ENCODE data around the gene NECTIN2. TPM values are rescaled to one million over a fixed set of nuclear protein-coding genes. Genes with fewer than 3 reads are reported as not detected.
"Not testable (repeated sequence)": the region's sequence is repeated elsewhere in the genome, so short reads cannot be mapped to it uniquely, and the experiment has no call there.

Gene NECTIN2
- total and polyA plus RNA-seq, 4 donors, result 29.8 to 85.0 (median 70.8) TPM

GRCh38 chr19:44903602-44904425 is 57.7 kb downstream of the NECTIN2 start:
- Histone ChIP-seq H3K27me3 (ENCODE audit: control insufficient read depth, insufficient read depth, low read length) (peaks cover 14% of the 10 kb centered on the region), H3K4me1 (ENCODE audit: control insufficient read depth, insufficient read depth, low read length) (peaks cover 44% of the 10 kb centered on the region), H3K27ac (ENCODE audit: low read depth, low read length) (peak overlapping the region; percentile 64), H3K9me3 (ENCODE audit: control insufficient read depth, insufficient read depth, low read length) (no peaks in the 10 kb centered on the region), H3K36me3 (ENCODE audit: control insufficient read depth, insufficient read depth, low read length) (peaks cover 59% of the 10 kb centered on the region), H3K4me3 (ENCODE audit: low read depth, low read length) (no peak overlapping the region)
- peak in 2 of 6 donors; percentile 78 to 79 for DNase-seq (ENCODE audit: low read depth in 4 of 6, low spot score in 6 of 6)
- 19% methylated on average over 21 of the region's 24 CpGs for WGBS (ENCODE audit: insufficient coverage)

GRCh38 chr19:44904426-44904994 is 58.4 kb downstream of the NECTIN2 start:
- H3K4me3 ChIP-seq (ENCODE audit: low read depth, low read length), result no peak overlapping the region
- H3K36me3 ChIP-seq (ENCODE audit: control insufficient read depth, insufficient read depth, low read length), result peaks cover 59% of the 10 kb centered on the region
- peaks cover 44% of the 10 kb centered on the region for H3K4me1 ChIP-seq (ENCODE audit: control insufficient read depth, insufficient read depth, low read length)
- WGBS (ENCODE audit: insufficient coverage), result 83% methylated on average over 9 of the region's 12 CpGs
- H3K27me3 ChIP-seq (ENCODE audit: control insufficient read depth, insufficient read depth, low read length), result peaks cover 14% of the 10 kb centered on the region
- H3K27ac ChIP-seq (ENCODE audit: low read depth, low read length), result peak overlapping the region; percentile 64
- DNase-seq (ENCODE audit: low read depth in 4 of 6, low spot score in 6 of 6), result no peak
- H3K9me3 ChIP-seq (ENCODE audit: control insufficient read depth, insufficient read depth, low read length), result no peaks in the 10 kb centered on the region

- H3K4me3 ChIP-seq (ENCODE audit: low read depth, low read length), result peak within 1 kb of the TSS; percentile 63
- peaks cover 14% of the 10 kb centered on the region for H3K27me3 ChIP-seq (ENCODE audit: control insufficient read depth, insufficient read depth, low read length)
- 0% methylated on average over 13 of the region's 20 CpGs for WGBS (ENCODE audit: insufficient coverage)
- H3K36me3 ChIP-seq (ENCODE audit: control insufficient read depth, insufficient read depth, low read length), result peaks cover 49% of the 10 kb centered on the region
- peak within 1 kb of the TSS; percentile 76 for H3K27ac ChIP-seq (ENCODE audit: low read depth, low read length)
- H3K9me3 ChIP-seq (ENCODE audit: control insufficient read depth, insufficient read depth, low read length), result no peaks in the 10 kb centered on the region
- H3K4me1 ChIP-seq (ENCODE audit: control insufficient read depth, insufficient read depth, low read length), result peaks cover 49% of the 10 kb centered on the region
- DNase-seq (ENCODE audit: low read depth in 4 of 6, low spot score in 6 of 6), result peak in 1 of 6 donors; percentile 71
Measured at GRCh38 chr19:44905437-44906160, 59.5 kb downstream of the NECTIN2 start, which contains the start of gene APOE. Gene APOE, plus strand, starts transcription at chr19:44905796. Its CDS starts 829 bp downstream, at chr19:44906625.

GRCh38 chr19:44907613-44908012 is 61.5 kb downstream of the NECTIN2 start:
- WGBS (ENCODE audit: insufficient coverage), result 93% methylated on average over 12 of the region's 12 CpGs
- H3K27me3 ChIP-seq (ENCODE audit: control insufficient read depth, insufficient read depth, low read length), result peaks cover 14% of the 10 kb centered on the region
- H3K36me3 ChIP-seq (ENCODE audit: control insufficient read depth, insufficient read depth, low read length), result peaks cover 29% of the 10 kb centered on the region
- H3K9me3 ChIP-seq (ENCODE audit: control insufficient read depth, insufficient read depth, low read length), result no peaks in the 10 kb centered on the region
- H3K4me1 ChIP-seq (ENCODE audit: control insufficient read depth, insufficient read depth, low read length), result peaks cover 68% of the 10 kb centered on the region
- H3K4me3 ChIP-seq (ENCODE audit: low read depth, low read length), result no peak overlapping the region
- no peak for DNase-seq (ENCODE audit: low read depth in 4 of 6, low spot score in 6 of 6)
- no peak overlapping the region for H3K27ac ChIP-seq (ENCODE audit: low read depth, low read length)

GRCh38 chr19:44908074-44908835 is 62.2 kb downstream of the NECTIN2 start:
- no peak for DNase-seq (ENCODE audit: low read depth in 4 of 6, low spot score in 6 of 6)
- no peak overlapping the region for H3K27ac ChIP-seq (ENCODE audit: low read depth, low read length)
- WGBS (ENCODE audit: insufficient coverage), result 92% methylated on average over 45 of the region's 46 CpGs
- H3K4me3 ChIP-seq (ENCODE audit: low read depth, low read length), result no peak overlapping the region
- peaks cover 14% of the 10 kb centered on the region for H3K27me3 ChIP-seq (ENCODE audit: control insufficient read depth, insufficient read depth, low read length)
- H3K9me3 ChIP-seq (ENCODE audit: control insufficient read depth, insufficient read depth, low read length), result no peaks in the 10 kb centered on the region
- H3K4me1 ChIP-seq (ENCODE audit: control insufficient read depth, insufficient read depth, low read length), result peaks cover 74% of the 10 kb centered on the region
- H3K36me3 ChIP-seq (ENCODE audit: control insufficient read depth, insufficient read depth, low read length), result peaks cover 22% of the 10 kb centered on the region

- H3K9me3 ChIP-seq (ENCODE audit: control insufficient read depth, insufficient read depth, low read length), result no peaks in the 10 kb centered on the region
- no peak overlapping the region for H3K4me3 ChIP-seq (ENCODE audit: low read depth, low read length)
- no peak for DNase-seq (ENCODE audit: low read depth in 4 of 6, low spot score in 6 of 6)
- H3K27me3 ChIP-seq (ENCODE audit: control insufficient read depth, insufficient read depth, low read length), result peaks cover 14% of the 10 kb centered on the region
- peaks cover 72% of the 10 kb centered on the region for H3K4me1 ChIP-seq (ENCODE audit: control insufficient read depth, insufficient read depth, low read length)
- 94% methylated on average over 44 of the region's 44 CpGs for WGBS (ENCODE audit: insufficient coverage)
- H3K27ac ChIP-seq (ENCODE audit: low read depth, low read length), result no peak overlapping the region
- H3K36me3 ChIP-seq (ENCODE audit: control insufficient read depth, insufficient read depth, low read length), result peaks cover 21% of the 10 kb centered on the region
Measured at GRCh38 chr19:44908836-44909261, 62.8 kb downstream of the NECTIN2 start.

GRCh38 chr19:44909775-44910174 is 63.7 kb downstream of the NECTIN2 start:
- H3K4me1 ChIP-seq (ENCODE audit: control insufficient read depth, insufficient read depth, low read length), result peaks cover 72% of the 10 kb centered on the region
- no CpG with 5 or more reads among the region's 5 CpGs for WGBS (ENCODE audit: insufficient coverage)
- H3K9me3 ChIP-seq (ENCODE audit: control insufficient read depth, insufficient read depth, low read length), result no peaks in the 10 kb centered on the region
- peaks cover 16% of the 10 kb centered on the region for H3K27me3 ChIP-seq (ENCODE audit: control insufficient read depth, insufficient read depth, low read length)
- H3K4me3 ChIP-seq (ENCODE audit: low read depth, low read length), result no peak overlapping the region
- H3K36me3 ChIP-seq (ENCODE audit: control insufficient read depth, insufficient read depth, low read length), result peaks cover 21% of the 10 kb centered on the region
- DNase-seq (ENCODE audit: low read depth in 4 of 6, low spot score in 6 of 6), result no peak
- no peak overlapping the region for H3K27ac ChIP-seq (ENCODE audit: low read depth, low read length)

GRCh38 chr19:44911896-44912295 is 65.8 kb downstream of the NECTIN2 start:
- H3K27ac ChIP-seq (ENCODE audit: low read depth, low read length); DNase-seq (ENCODE audit: low read depth in 4 of 6, low spot score in 6 of 6); H3K4me3 ChIP-seq (ENCODE audit: low read depth, low read length); H3K9me3 ChIP-seq (ENCODE audit: control insufficient read depth, insufficient read depth, low read length); H3K27me3 ChIP-seq (ENCODE audit: control insufficient read depth, insufficient read depth, low read length): not testable (repeated sequence)
- 96% methylated on average over 4 of the region's 6 CpGs for WGBS (ENCODE audit: insufficient coverage)
- peaks cover 18% of the 10 kb centered on the region for H3K36me3 ChIP-seq (ENCODE audit: control insufficient read depth, insufficient read depth, low read length)
- H3K4me1 ChIP-seq (ENCODE audit: control insufficient read depth, insufficient read depth, low read length), result peaks cover 58% of the 10 kb centered on the region

- Histone ChIP-seq H3K36me3 (ENCODE audit: control insufficient read depth, insufficient read depth, low read length) (peaks cover 13% of the 10 kb centered on the region), H3K27me3 (ENCODE audit: control insufficient read depth, insufficient read depth, low read length) (peaks cover 2% of the 10 kb centered on the region), H3K4me3 (ENCODE audit: low read depth, low read length) (no peak overlapping the region), H3K27ac (ENCODE audit: low read depth, low read length) (no peak overlapping the region), H3K9me3 (ENCODE audit: control insufficient read depth, insufficient read depth, low read length) (no peaks in the 10 kb centered on the region), H3K4me1 (ENCODE audit: control insufficient read depth, insufficient read depth, low read length) (peaks cover 48% of the 10 kb centered on the region)
- DNase-seq (ENCODE audit: low read depth in 4 of 6, low spot score in 6 of 6), result peak in 2 of 6 donors; percentile 9 to 76
- 26% methylated on average over 2 of the region's 6 CpGs for WGBS (ENCODE audit: insufficient coverage)
Measured at GRCh38 chr19:44912854-44913253, 66.8 kb downstream of the NECTIN2 start.
